SH-SY5Y (cell line): Measurements from ENCODE around the gene UNG.

Experiments used
- GATA2 ChIP-seq: IDR thresholded peaks from 2 replicates; pipeline ENCODE4 v1.6.1; 2011; ENCODE audit warnings: mild to moderate bottlenecking, low read depth, low read length
- GATA3 ChIP-seq: IDR thresholded peaks from 2 replicates; pipeline ENCODE4 v1.6.1; 2011; ENCODE audit warnings: low read depth, mild to moderate bottlenecking, low read length, moderate library complexity

- no peak for TF ChIP-seq GATA2
- no peak for TF ChIP-seq GATA3
Observed at GRCh38 chr12:109125791-109126190, 28.4 kb downstream of the UNG start.
